B cell (primary cell): ENCODE measurements around the gene BAMBI. TPM values are rescaled to one million over a fixed set of nuclear protein-coding genes. Genes with fewer than 3 reads are reported as not detected.

ENCODE experiments used
- ATAC-seq: fragments of 200-7000 bp; cut with Tn5 transposase; one replicate; pipeline ENCODE4 v1.10.0; 2021; ENCODE audit warnings: low read depth, mild to moderate bottlenecking, moderate number of reproducible peaks, moderate library complexity
- CTCF ChIA-PET: fragments of 350-600 bp; sonication (Branson Sonifier 250); formaldehyde crosslinking; loops from one replicate; lab custom pipeline; 2021; ENCODE audit warnings: antibody characterized with exemption, inconsistent platforms; lab: Charles Lee
- POLR2A ChIA-PET: fragments of 350-600 bp; sonication (Branson Sonifier 250); formaldehyde crosslinking; loops from one replicate; lab custom pipeline; 2021; ENCODE audit warnings: antibody characterized with exemption; lab: Charles Lee
- DNase-seq: peaks from one replicate; pipeline ENCODE4 v3.0.0; 2013
- H2AFZ ChIP-seq: 2 replicates; pipeline ENCODE4 v1.6.1; 2012; ENCODE audit warnings: mild to moderate bottlenecking, low read depth, low read length; ENCODE audit not compliant: insufficient read depth, poor library complexity, severe bottlenecking
- H3K27ac ChIP-seq, 2 donors: 1 replicate in 1 of 2; 2 replicates in 1 of 2; pipeline ENCODE4 v1.5.1; 2012 to 2013; ENCODE audit warnings: low read length in 2 of 2, mild to moderate bottlenecking in 2 of 2, moderate library complexity in 1 of 2
- H3K27me3 ChIP-seq, 4 experiments: fragments of 200-600 bp in 1 of 4; sonication (generic) in 1 of 4; replicated peaks in 1 of 4; 1 replicate in 2 of 4; 2 replicates in 2 of 4; pipeline versions ENCODE4 v1.6.1 to v1.7.0; 2013 to 2016; ENCODE audit warnings: low read length in 3 of 4, mild to moderate bottlenecking in 2 of 4, mixed read lengths in 1 of 4, moderate library complexity in 1 of 4; ENCODE audit not compliant: insufficient read depth in 4 of 4, control insufficient read depth in 3 of 4; ENCODE audit errors: control extremely low read depth in 1 of 4
- H3K36me3 ChIP-seq, 2 experiments: replicated peaks in 1 of 2; 1 replicate in 1 of 2; 2 replicates in 1 of 2; pipeline versions ENCODE4 v1.6.1 to v1.7.1; 2013; ENCODE audit warnings: low read length in 1 of 2; ENCODE audit not compliant: insufficient read depth in 2 of 2, control insufficient read depth in 1 of 2; ENCODE audit errors: control extremely low read depth in 1 of 2, extremely low read depth in 1 of 2
- H3K4me1 ChIP-seq, 2 donors: fragments of 200-600 bp in 1 of 2; sonication (generic) in 1 of 2; 1 replicate in 1 of 2; 2 replicates in 1 of 2; pipeline versions ENCODE4 v1.5.1 to v1.6.1; 2013 to 2017; ENCODE audit warnings: low read length in 2 of 2; ENCODE audit not compliant: control insufficient read depth in 2 of 2, insufficient read depth in 2 of 2
- H3K4me2 ChIP-seq: replicated peaks from 2 replicates; pipeline ENCODE3; 2012; ENCODE audit warnings: mild to moderate bottlenecking, low read depth, low read length; ENCODE audit not compliant: poor library complexity, severe bottlenecking
- H3K4me3 ChIP-seq, 5 experiments: fragments of 200-600 bp in 1 of 5; sonication (generic) in 1 of 5; 1 replicate in 3 of 5; 2 replicates in 2 of 5; pipeline versions ENCODE4 v1.5.1 to v1.7.0; 2011 to 2016; ENCODE audit warnings: low read length in 4 of 5, mild to moderate bottlenecking in 4 of 5, low read depth in 2 of 5, control low read depth in 1 of 5, moderate library complexity in 1 of 5; ENCODE audit not compliant: insufficient read depth in 1 of 5; ENCODE audit errors: control extremely low read depth in 1 of 5, extremely low read depth in 1 of 5
- H3K79me2 ChIP-seq: fragments of 200-600 bp; sonication (generic); one replicate; pipeline ENCODE4 v1.6.0; 2016; ENCODE audit warnings: low read length; ENCODE audit not compliant: control insufficient read depth, insufficient read depth
- H3K9ac ChIP-seq: fragments of 200-600 bp; sonication (generic); 2 replicates; pipeline ENCODE4 v1.6.1; 2017; ENCODE audit warnings: mild to moderate bottlenecking, low read length, moderate library complexity
- H3K9me3 ChIP-seq, 3 donors: one replicate each; pipeline versions ENCODE4 v1.6.1 to v1.7.1; 2013; ENCODE audit warnings: low read length in 2 of 3; ENCODE audit not compliant: control insufficient read depth in 2 of 3, insufficient read depth in 1 of 3; ENCODE audit errors: control extremely low read depth in 1 of 3
- H4K20me1 ChIP-seq: 2 replicates; pipeline ENCODE4 v1.6.0; 2012; ENCODE audit warnings: mild to moderate bottlenecking, low read length; ENCODE audit not compliant: insufficient read depth, control insufficient read depth, poor library complexity, severe bottlenecking
- H3K27ac Mint-ChIP-seq: one replicate; pipeline ENCODE4 v1.8.0; 2021; ENCODE audit warnings: mixed read lengths
- H3K27me3 Mint-ChIP-seq: one replicate; pipeline ENCODE4 v1.8.0; 2021; ENCODE audit warnings: mixed read lengths
- H3K4me1 Mint-ChIP-seq: one replicate; pipeline ENCODE4 v1.8.0; 2021; ENCODE audit warnings: mixed read lengths
- H3K4me3 Mint-ChIP-seq: one replicate; pipeline ENCODE4 v1.8.0; 2021; ENCODE audit warnings: mixed read lengths
- H3K9me3 Mint-ChIP-seq: one replicate; pipeline ENCODE4 v1.8.0; 2022; ENCODE audit warnings: mixed read lengths; ENCODE audit not compliant: insufficient read depth
- EZH2 ChIP-seq: IDR thresholded peaks from 2 replicates; pipeline ENCODE4 v1.6.1; 2012; ENCODE audit warnings: borderline replicate concordance, low read depth, mild to moderate bottlenecking, moderate library complexity, low read length; ENCODE audit not compliant: insufficient read depth, poor library complexity, severe bottlenecking
- WGBS: methylation state at CpG from one replicate; pipeline ENCODE4 v1.1.5; 2013; ENCODE audit warnings: missing lambda C conversion rate; ENCODE audit not compliant: insufficient coverage; 5-methylcytosine and 5-hydroxymethylcytosine counted together
- intact Hi-C: fragments of 100-400 bp; cut with micrococcal nuclease; formaldehyde crosslinking; loops from one replicate; pipeline ENCODE4 v1.10.0; 2022
- polyA plus RNA-seq: library from polyadenylated mRNA; depleted of rRNA; stranded (reverse); fragments of >200 nt; gene quantifications from 2 replicates; pipeline ENCODE4 v1.2.3, GENCODE V29; 2012
- total RNA-seq, 2 donors: library from RNA; stranded (reverse); fragments of 120-200 nt in 1 of 2; gene quantifications; 1 replicate in 1 of 2; 2 replicates in 1 of 2; pipeline versions ENCODE4 v1.2.3 to v1.2.4, GENCODE V29; 2013 to 2022
- TF ChIP-seq, protein P1 (sequence below): fragments of 200-600 bp; IDR thresholded peaks from one replicate; pipeline ENCODE4 v1.8.0; 2022; ENCODE audit warnings: antibody characterized with exemption, mild to moderate bottlenecking

BAMBI gene
- total and polyA plus RNA-seq, 2 donors (not counting 1 experiment from before 2014, with no cell fraction given): 0.84 to 1.9 TPM

GRCh38 chr10:28684157-28684985 lies 7.0 kb downstream of the BAMBI start:
- H3K4me3 Mint-ChIP-seq: no peak overlapping the region
- Histone ChIP-seq H3K4me2 (no peak overlapping the region), H3K4me3 (no peak overlapping the region), H3K9ac (no peak overlapping the region), H3K27me3 (peaks cover 1 to 34% (median 13%) of the 10 kb centered on the region in 4 experiments), H3K9me3 (no peaks in the 10 kb centered on the region), H3K27ac (no peak overlapping the region), H2AFZ (no peak overlapping the region), H3K79me2 (no peaks in the 10 kb centered on the region), H4K20me1 (no peaks in the 10 kb centered on the region), H3K36me3 (no peaks in the 10 kb centered on the region), H3K4me1 (peaks cover 11 to 12% of the 10 kb centered on the region in 2 donors)
- TF ChIP-seq, protein P1, sequence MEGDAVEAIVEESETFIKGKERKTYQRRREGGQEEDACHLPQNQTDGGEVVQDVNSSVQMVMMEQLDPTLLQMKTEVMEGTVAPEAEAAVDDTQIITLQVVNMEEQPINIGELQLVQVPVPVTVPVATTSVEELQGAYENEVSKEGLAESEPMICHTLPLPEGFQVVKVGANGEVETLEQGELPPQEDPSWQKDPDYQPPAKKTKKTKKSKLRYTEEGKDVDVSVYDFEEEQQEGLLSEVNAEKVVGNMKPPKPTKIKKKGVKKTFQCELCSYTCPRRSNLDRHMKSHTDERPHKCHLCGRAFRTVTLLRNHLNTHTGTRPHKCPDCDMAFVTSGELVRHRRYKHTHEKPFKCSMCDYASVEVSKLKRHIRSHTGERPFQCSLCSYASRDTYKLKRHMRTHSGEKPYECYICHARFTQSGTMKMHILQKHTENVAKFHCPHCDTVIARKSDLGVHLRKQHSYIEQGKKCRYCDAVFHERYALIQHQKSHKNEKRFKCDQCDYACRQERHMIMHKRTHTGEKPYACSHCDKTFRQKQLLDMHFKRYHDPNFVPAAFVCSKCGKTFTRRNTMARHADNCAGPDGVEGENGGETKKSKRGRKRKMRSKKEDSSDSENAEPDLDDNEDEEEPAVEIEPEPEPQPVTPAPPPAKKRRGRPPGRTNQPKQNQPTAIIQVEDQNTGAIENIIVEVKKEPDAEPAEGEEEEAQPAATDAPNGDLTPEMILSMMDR: no peak
- no peak for TF ChIP-seq EZH2
- peaks cover 48% of the 10 kb centered on the region for H3K27me3 Mint-ChIP-seq
- POLR2A ChIA-PET: no interaction called here
- H3K27ac Mint-ChIP-seq: no peak overlapping the region
- ATAC-seq: no peak
- 100% methylated on average over 1 of the region's 13 CpGs for WGBS
- no peak for DNase-seq
- CTCF ChIA-PET: interaction anchor here (1.3 kb wide), 1 partner anchor 21 kb away, joined by 5 read pairs; no protein-coding TSS in a partner anchor
- intact Hi-C loops: no loop called here
- no peaks in the 10 kb centered on the region for H3K9me3 Mint-ChIP-seq
- H3K4me1 Mint-ChIP-seq: peaks cover 14% of the 10 kb centered on the region

DNA sequence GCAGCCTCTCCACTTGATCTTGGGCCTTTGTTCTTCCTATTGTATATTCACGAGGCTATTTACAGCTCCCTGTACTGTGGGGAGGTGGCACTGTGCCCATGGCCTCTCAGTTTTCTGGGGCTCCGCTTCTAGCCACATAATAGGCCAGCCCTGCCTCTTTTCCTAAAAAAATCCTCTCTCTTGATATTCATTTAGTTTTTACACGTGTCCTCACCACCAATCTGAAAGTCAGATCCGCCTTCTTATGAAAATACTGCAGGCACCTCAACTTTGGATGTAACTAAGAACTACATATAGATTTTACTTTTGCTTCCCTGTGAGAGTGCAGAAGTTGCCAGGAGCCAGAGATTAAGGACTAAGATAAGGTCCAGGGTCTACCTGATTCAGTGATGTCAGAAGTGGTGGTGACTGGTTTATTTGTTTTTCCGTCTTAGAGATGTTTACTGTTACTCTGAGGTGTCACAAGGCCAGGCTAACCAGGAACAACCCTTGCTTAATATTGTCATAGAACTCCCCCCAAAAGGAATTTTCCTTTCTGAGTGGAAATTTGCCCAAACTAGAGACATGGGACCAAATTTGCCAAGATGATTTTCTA lies 7.8 kb downstream of the BAMBI start:
- intact Hi-C loops: no loop called here
- Histone ChIP-seq H3K4me3 (no peak overlapping the region), H3K27me3 (peaks cover 0 to 28% (median 7%) of the 10 kb centered on the region in 4 experiments), H3K9ac (no peak overlapping the region), H3K4me2 (no peak overlapping the region), H3K27ac (no peak overlapping the region), H3K9me3 (no peaks in the 10 kb centered on the region), H2AFZ (no peak overlapping the region), H4K20me1 (no peaks in the 10 kb centered on the region), H3K79me2 (no peaks in the 10 kb centered on the region), H3K4me1 (peaks cover 5 to 6% of the 10 kb centered on the region in 2 donors), H3K36me3 (no peaks in the 10 kb centered on the region)
- POLR2A ChIA-PET: no interaction called here
- no peak overlapping the region for H3K4me3 Mint-ChIP-seq
- no peaks in the 10 kb centered on the region for H3K9me3 Mint-ChIP-seq
- ATAC-seq (no peak), DNase-seq (no peak)
- no peak overlapping the region for H3K27ac Mint-ChIP-seq
- CTCF ChIA-PET: interaction anchor here (0.6 kb wide), 1 partner anchor 9 kb away, joined by 3 read pairs; no protein-coding TSS in a partner anchor
- H3K4me1 Mint-ChIP-seq: peaks cover 7% of the 10 kb centered on the region
- TF ChIP-seq EZH2: no peak
- TF ChIP-seq, protein P1: no peak
- 68% methylated on average over 2 of the region's 5 CpGs for WGBS
- peaks cover 48% of the 10 kb centered on the region for H3K27me3 Mint-ChIP-seq
